Right lobe of liver (tissue), 4 donors: Measurements from ENCODE around the gene COL4A1.

Source experiments
- CTCF ChIP-seq, 4 donors: fragments of 200-600 bp in 3 of 4; fragments of 450-650 bp in 1 of 4; IDR thresholded peaks; one replicate each; pipeline versions ENCODE4 v1.5.1 to v1.8.0; 2016 to 2022; ENCODE audit warnings: antibody characterized with exemption in 4 of 4, mild to moderate bottlenecking in 2 of 4
- POLR2A ChIP-seq: fragments of 450-650 bp; IDR thresholded peaks from one replicate; pipeline ENCODE4 v1.6.1; 2017; ENCODE audit warnings: antibody characterized with exemption, mild to moderate bottlenecking
- donor health status: DM: no; HTN: no; CAD: no.
- donor health status: DM: no; HTN: no; CAD: no.
- donor health status: DM: no; HTN: yes; CAD: no.

DNA sequence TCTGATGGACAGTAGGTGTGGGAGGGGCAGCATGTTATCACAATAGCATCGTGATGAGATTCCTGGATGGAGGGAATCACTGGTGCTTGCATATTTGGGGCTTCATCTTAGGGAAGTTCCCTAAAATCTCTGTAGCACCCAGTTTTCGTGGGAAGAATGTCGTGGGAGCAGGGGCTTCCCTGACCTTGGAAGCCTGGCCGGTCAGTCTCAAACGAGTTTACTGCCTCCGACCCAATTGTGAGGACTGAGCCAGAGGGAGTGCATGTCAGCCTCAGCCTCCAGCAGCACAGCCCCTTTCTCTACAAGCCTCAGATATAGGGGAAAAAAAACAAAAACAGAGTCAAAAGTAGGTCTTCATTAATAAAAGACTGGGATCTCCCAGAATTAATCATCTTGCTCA is 32.3 kb upstream of the COL4A1 start:
- TF ChIP-seq CTCF (IDR thresholded peaks at IDR 0.05) (no peak), POLR2A (no peak)
